HG03439 (cell line): ENCODE results near the gene STIMATE.

Source experiments
- ATAC-seq: cut with Tn5 transposase; IDR thresholded peaks from one replicate; pipeline ENCODE4 v1.9.1; 2021; ENCODE audit warnings: mild to moderate bottlenecking, moderate library complexity; ENCODE audit not compliant: unreplicated experiment

The STIMATE gene

DNA sequence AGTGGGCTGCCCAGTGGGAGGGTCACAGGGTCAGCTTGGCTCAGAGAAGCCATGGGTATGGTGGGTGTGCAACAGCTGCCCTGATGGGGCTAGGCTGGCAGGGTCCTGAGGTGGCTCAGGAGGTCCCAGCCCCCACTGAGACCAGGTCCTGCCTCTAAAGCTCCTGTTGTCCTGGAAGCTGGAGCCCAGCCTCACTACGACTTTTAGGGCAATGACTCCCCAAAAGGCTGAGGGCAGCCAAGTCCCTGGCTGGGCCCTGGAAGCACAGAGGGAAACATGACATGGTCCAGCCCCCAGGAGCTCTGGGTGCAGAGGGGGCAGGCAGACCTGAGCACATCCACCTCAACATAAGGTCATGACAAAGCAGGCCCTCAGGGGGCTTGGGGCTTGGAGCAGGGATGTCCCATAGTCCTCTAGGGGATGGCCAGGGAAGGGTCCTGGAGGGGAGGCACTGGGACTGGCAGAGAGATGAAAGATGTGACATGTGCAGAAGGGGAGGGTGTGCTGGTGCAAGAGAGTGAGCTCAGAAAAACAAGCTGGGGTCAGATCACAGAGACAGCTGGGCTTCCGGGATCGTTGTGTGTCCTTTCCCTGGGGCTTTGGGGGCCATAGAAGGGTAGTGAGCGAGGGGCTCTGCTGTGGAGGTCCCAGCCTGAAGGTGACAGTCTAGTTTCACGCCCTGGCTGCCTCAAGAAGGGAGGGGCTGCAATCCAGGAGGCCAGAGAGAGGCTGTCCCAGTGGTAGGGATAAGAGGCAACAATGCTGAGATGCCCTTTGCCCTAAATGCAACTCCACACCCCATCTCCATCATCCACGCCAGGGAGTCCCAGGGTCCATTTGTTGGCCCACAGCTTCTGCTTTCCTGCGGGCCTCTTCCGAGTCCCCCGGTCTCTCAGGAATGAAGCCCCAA is 103.4 kb downstream of the STIMATE start:
- ATAC-seq = no peak

- ATAC-seq = no peak
Measured at GRCh38 chr3:52792961-52793695, 104.2 kb downstream of the STIMATE start.

- ATAC-seq = no peak
Measured at GRCh38 chr3:52792413-52792812, 104.9 kb downstream of the STIMATE start.

DNA sequence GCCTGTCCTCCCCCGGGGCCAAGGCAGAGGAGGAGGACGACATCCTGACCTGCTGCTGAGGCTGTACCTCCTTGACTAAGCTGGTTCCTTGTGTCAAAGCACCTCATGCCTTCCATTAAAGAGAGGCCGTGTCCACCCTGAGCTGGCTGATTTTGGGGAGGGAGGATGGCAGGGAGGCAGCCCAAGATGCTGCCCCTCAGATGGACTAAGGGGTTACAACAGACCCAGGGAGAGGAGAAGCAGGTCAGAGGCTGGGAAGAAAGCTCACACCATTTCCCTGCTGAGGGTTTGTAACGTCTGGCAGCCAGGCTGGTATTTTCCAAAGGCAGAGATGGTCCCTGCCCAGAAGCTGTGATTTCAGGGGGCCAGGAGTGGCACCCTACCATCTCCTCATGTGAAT is 105.4 kb downstream of the STIMATE start:
- no peak for ATAC-seq

DNA sequence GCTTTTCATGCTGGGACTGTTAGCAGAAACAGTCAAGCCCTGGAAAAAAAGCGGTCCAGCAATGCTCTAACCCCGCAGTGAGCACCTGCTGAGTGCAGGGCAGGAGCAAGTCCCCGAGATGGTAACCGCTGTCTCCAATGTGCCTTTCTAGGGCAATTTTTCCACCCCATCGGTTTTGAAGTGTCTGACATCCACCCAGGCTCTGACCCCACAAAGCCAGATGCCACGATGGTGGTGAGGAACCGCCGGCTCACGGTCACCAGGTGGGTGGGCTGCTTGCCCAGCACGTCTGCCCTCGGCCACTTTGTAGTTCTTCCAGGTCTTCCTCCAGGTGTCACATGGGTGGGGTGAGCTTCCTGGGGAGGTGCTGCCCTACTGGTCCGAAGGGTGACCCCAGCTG is 106.0 kb downstream of the STIMATE start:
- ATAC-seq = no peak

DNA sequence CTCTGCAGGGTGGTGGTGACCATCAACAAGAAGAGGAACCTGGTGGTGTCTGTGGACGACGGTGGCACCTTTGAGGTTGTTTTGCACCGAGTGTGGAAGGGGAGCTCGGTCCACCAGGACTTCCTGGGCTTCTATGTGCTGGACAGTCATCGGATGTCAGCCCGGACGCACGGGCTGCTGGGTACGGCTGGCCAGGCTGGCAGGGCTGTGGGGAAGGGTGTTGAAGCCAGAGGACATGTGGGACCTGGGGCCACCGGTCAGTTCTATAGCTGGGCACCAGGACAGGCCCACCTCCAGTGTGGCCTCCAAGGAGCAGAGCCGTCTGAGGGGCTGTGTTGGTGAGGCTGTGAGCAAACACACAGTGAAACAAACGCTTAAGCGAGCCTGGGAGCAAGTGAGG is 106.6 kb downstream of the STIMATE start:
- no peak for ATAC-seq

- ATAC-seq = no peak
Measured at GRCh38 chr3:52790337-52790736, 107.0 kb downstream of the STIMATE start.

GRCh38 chr3:52789746-52790040 is 107.7 kb downstream of the STIMATE start:
- no peak for ATAC-seq

- ATAC-seq = no peak
Measured at GRCh38 chr3:52788890-52789745, 108.2 kb downstream of the STIMATE start.

GRCh38 chr3:52787672-52788625 is 109.4 kb downstream of the STIMATE start:
- ATAC-seq = no peak

DNA sequence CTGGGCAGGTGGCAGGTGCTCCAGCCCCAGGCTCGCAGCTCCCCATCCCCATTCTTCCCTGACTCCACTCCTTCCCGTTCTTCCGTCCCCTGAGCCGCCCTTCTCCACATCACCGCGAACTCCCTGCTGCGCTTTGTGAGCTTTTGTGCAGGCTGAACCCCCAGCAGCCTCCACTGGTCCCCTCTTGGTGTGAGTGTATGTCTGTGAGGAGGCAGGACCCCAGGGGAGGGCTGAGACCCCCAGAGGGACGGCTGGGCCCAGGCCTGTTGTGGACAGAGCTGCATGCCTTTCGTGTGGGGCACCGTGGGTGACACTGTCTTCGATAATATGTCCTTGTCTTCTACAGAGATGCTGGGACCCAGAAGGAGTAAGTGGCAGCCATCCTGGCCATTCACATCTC is 110.1 kb downstream of the STIMATE start:
- ATAC-seq = no peak
